PC-3 (cell line): ENCODE data around the gene PTPN12. TPM values are rescaled to one million over a fixed set of nuclear protein-coding genes. Genes with fewer than 3 reads are reported as not detected.

Experiments used
- ATAC-seq: fragments of 200-7000 bp; cut with Tn5 transposase; 2 replicates; pipeline ENCODE4 v1.9.1; 2020; ENCODE audit warnings: mild to moderate bottlenecking, moderate library complexity
- BruUV-seq: library from RNA; stranded (reverse); fragments of 400-500 nt; replicated peaks from 2 replicates; lab custom pipeline; 2021; lab: Mats Ljungman, UMichigan
- CTCF ChIA-PET: fragments of 300-600 bp; sonication (Branson Sonifier 250); formaldehyde crosslinking; loops from one replicate; lab custom pipeline; 2022; ENCODE audit warnings: antibody characterized with exemption; lab: Charles Lee
- POLR2A ChIA-PET: fragments of 300-600 bp; sonication (Branson Sonifier 250); formaldehyde crosslinking; loops from one replicate; lab custom pipeline; 2022; ENCODE audit warnings: antibody characterized with exemption; ENCODE audit not compliant: unreplicated experiment; lab: Charles Lee
- DNase-seq: peaks from one replicate; pipeline ENCODE4 v3.0.0-alpha.2; 2015
- H2AFZ ChIP-seq: fragments of 300-600 bp; sonication (generic); 2 replicates; pipeline ENCODE4 v1.6.0; 2016; ENCODE audit warnings: antibody characterized with exemption, low read length
- H3F3A ChIP-seq: fragments of 300-600 bp; sonication (generic); one replicate; pipeline ENCODE4 v1.6.0; 2017; ENCODE audit warnings: antibody characterized with exemption, low read length, control low read depth, mild to moderate bottlenecking; ENCODE audit not compliant: unreplicated experiment
- H3K27ac ChIP-seq: fragments of 300-600 bp; sonication (generic); 2 replicates; pipeline ENCODE4 v1.5.1; 2016; ENCODE audit warnings: mild to moderate bottlenecking, low read length
- H3K27me3 ChIP-seq: fragments of 300-600 bp; sonication (generic); 2 replicates; pipeline ENCODE4 v1.6.1; 2016; ENCODE audit warnings: low read length, mixed read lengths
- H3K36me3 ChIP-seq: fragments of 300-600 bp; sonication (generic); 2 replicates; pipeline ENCODE4 v1.6.1; 2016; ENCODE audit warnings: low read depth, mixed run types, low read length, mixed read lengths
- H3K4me1 ChIP-seq: fragments of 300-600 bp; sonication (generic); 2 replicates; pipeline ENCODE4 v1.5.1; 2016; ENCODE audit warnings: low read length; ENCODE audit not compliant: insufficient read depth
- H3K4me2 ChIP-seq: fragments of 300-600 bp; sonication (generic); 2 replicates; pipeline ENCODE4 v1.6.0; 2016; ENCODE audit warnings: low read length
- H3K4me3 ChIP-seq: fragments of 300-600 bp; sonication (generic); 2 replicates; pipeline ENCODE4 v1.5.1; 2016; ENCODE audit warnings: mild to moderate bottlenecking, low read length, mixed read lengths
- H3K79me2 ChIP-seq: fragments of 300-600 bp; sonication (generic); 2 replicates; pipeline ENCODE4 v1.6.1; 2017; ENCODE audit warnings: low read length, mixed read lengths
- H3K9ac ChIP-seq: fragments of 300-600 bp; sonication (generic); 2 replicates; pipeline ENCODE4 v1.6.0; 2016; ENCODE audit warnings: mild to moderate bottlenecking, low read length
- H3K9me2 ChIP-seq: fragments of 300-600 bp; sonication (generic); replicated peaks from 2 replicates; pipeline ENCODE4 v1.6.1; 2016; ENCODE audit warnings: mixed run types, low read length, mixed read lengths
- H3K9me3 ChIP-seq: fragments of 300-600 bp; sonication (generic); 2 replicates; pipeline ENCODE4 v1.6.1; 2016; ENCODE audit warnings: low read length, mixed read lengths
- H4K20me1 ChIP-seq: fragments of 300-600 bp; sonication (generic); 2 replicates; pipeline ENCODE4 v1.6.1; 2016; ENCODE audit warnings: low read length, mixed read lengths
- EZH2 ChIP-seq: fragments of 300-600 bp; sonication (generic); IDR thresholded peaks from one replicate; pipeline ENCODE4 v1.6.1; 2017; ENCODE audit warnings: antibody characterized with exemption, mild to moderate bottlenecking, low read length; ENCODE audit not compliant: unreplicated experiment
- EZH2phosphoT487 ChIP-seq: fragments of 300-600 bp; sonication (generic); IDR thresholded peaks from 2 replicates; pipeline ENCODE4 v1.6.1; 2018; ENCODE audit warnings: mild to moderate bottlenecking, antibody characterized with exemption, low read length, borderline replicate concordance
- intact Hi-C: fragments of 100-400 bp; cut with micrococcal nuclease; formaldehyde crosslinking; loops from 2 replicates; pipeline ENCODE4 v1.9.0; 2023
- total RNA-seq: library from RNA; depleted of rRNA; stranded (reverse); fragments of >200 nt; gene quantifications from 2 replicates; pipeline ENCODE4 v1.2.3, GENCODE V29; 2014
- TF ChIP-seq, protein P1 (sequence below): fragments of 300-600 bp; sonication (generic); conservative IDR thresholded peaks from 2 replicates; pipeline ENCODE4 v1.5.1; 2017; ENCODE audit warnings: antibody characterized with exemption, low read depth, mild to moderate bottlenecking, low read length

The PTPN12 gene
- total RNA-seq, 1 experiment from 2014 or later, result 26.2 TPM

GRCh38 chr7:77576856-77577255 is 39.8 kb downstream of the PTPN12 start:
- ChIA-PET CTCF (no interaction called here), POLR2A (no interaction called here)
- Histone ChIP-seq H3F3A (no peaks in the 10 kb centered on the region), H2AFZ (no peak overlapping the region), H3K27me3 (no peaks in the 10 kb centered on the region), H4K20me1 (no peaks in the 10 kb centered on the region), H3K79me2 (peaks cover 37% of the 10 kb centered on the region), H3K36me3 (peaks cover 43% of the 10 kb centered on the region), H3K4me2 (no peak overlapping the region), H3K4me3 (no peak overlapping the region), H3K9ac (no peak overlapping the region), H3K9me2 (no peaks in the 10 kb centered on the region), H3K9me3 (no peaks in the 10 kb centered on the region), H3K4me1 (no peaks in the 10 kb centered on the region), H3K27ac (no peak overlapping the region)
- BruUV-seq, result no TSS peak
- ATAC-seq, result no peak
- DNase-seq, result no peak
- intact Hi-C loops, result no loop called here
- TF ChIP-seq, protein P1, sequence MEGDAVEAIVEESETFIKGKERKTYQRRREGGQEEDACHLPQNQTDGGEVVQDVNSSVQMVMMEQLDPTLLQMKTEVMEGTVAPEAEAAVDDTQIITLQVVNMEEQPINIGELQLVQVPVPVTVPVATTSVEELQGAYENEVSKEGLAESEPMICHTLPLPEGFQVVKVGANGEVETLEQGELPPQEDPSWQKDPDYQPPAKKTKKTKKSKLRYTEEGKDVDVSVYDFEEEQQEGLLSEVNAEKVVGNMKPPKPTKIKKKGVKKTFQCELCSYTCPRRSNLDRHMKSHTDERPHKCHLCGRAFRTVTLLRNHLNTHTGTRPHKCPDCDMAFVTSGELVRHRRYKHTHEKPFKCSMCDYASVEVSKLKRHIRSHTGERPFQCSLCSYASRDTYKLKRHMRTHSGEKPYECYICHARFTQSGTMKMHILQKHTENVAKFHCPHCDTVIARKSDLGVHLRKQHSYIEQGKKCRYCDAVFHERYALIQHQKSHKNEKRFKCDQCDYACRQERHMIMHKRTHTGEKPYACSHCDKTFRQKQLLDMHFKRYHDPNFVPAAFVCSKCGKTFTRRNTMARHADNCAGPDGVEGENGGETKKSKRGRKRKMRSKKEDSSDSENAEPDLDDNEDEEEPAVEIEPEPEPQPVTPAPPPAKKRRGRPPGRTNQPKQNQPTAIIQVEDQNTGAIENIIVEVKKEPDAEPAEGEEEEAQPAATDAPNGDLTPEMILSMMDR, result no peak
- TF ChIP-seq EZH2 (no peak), EZH2phosphoT487 (no peak)

- H3K9me3 ChIP-seq, result no peaks in the 10 kb centered on the region
- TF ChIP-seq, protein P1, result no peak
- TF ChIP-seq EZH2phosphoT487 (no peak), EZH2 (no peak)
- no peak overlapping the region for H3K9ac ChIP-seq
- H3K4me1 ChIP-seq, result no peaks in the 10 kb centered on the region; the same call in 1 of the 2 replicates
- ATAC-seq, result no peak; the same call in 1 of the 2 replicates
- H3K79me2 ChIP-seq, result peaks cover 27% of the 10 kb centered on the region
- no peak for DNase-seq
- no TSS peak for BruUV-seq
- no peaks in the 10 kb centered on the region for H3K9me2 ChIP-seq
- no peaks in the 10 kb centered on the region for H4K20me1 ChIP-seq
- ChIA-PET CTCF (no interaction called here), POLR2A (interaction anchor here (0.6 kb wide), 1 partner anchor 43 kb away, joined by 10 read pairs; the partner anchor contains the start of gene PTPN12)
- H3K27me3 ChIP-seq, result no peaks in the 10 kb centered on the region
- no peak overlapping the region for H3K4me2 ChIP-seq
- H3F3A ChIP-seq, result no peaks in the 10 kb centered on the region
- H3K36me3 ChIP-seq, result peaks cover 33% of the 10 kb centered on the region
- no peak overlapping the region for H3K27ac ChIP-seq
- H3K4me3 ChIP-seq, result no peak overlapping the region
- intact Hi-C loops, result no loop called here
- no peak overlapping the region for H2AFZ ChIP-seq
Measured at GRCh38 chr7:77579797-77580196, 42.7 kb downstream of the PTPN12 start.

DNA sequence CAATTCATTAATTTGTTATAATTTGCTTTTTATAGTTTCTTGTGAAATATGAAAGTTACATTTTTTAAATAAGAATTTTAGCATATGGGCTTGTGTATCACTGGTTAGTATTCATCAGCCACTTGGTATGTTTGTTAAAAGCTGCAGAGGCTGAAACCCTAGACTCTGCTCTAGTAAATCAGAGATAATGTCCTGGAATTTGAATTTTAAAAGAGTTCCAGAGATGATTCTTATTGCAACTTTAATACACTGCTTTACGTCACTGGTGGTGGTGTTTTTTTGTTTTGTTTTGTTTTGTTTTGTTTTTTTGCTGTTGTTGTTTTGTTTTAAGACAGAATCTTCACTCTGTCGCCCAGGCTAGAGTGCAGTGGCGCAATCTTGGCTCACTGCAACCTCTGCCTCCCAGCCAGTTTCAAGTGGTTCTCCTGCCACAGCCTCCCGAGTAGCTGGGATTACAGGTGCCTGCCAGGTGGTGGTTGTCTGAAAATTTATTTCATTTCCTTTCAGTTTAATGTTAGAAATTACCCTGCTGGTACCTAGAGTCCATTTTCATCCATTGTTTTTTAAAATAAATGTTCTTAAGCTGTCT is 43.8 kb downstream of the PTPN12 start:
- Histone ChIP-seq H3K4me2 (no peak overlapping the region), H3K36me3 (peaks cover 36% of the 10 kb centered on the region), H3K27me3 (no peaks in the 10 kb centered on the region), H3K9me2 (no peaks in the 10 kb centered on the region), H3K4me1 (no peaks in the 10 kb centered on the region; the same call in 1 of the 2 replicates), H3K27ac (no peak overlapping the region), H3K9ac (no peak overlapping the region), H3K79me2 (peaks cover 25% of the 10 kb centered on the region), H3F3A (no peaks in the 10 kb centered on the region), H3K4me3 (no peak overlapping the region), H3K9me3 (no peaks in the 10 kb centered on the region), H4K20me1 (no peaks in the 10 kb centered on the region), H2AFZ (no peak overlapping the region)
- peak; percentile 31; the same call in 1 of the 2 replicates for ATAC-seq
- intact Hi-C loops, result no loop called here
- BruUV-seq, result no TSS peak
- ChIA-PET POLR2A (no interaction called here), CTCF (no interaction called here)
- no peak for DNase-seq
- no peak for TF ChIP-seq EZH2phosphoT487
- TF ChIP-seq, protein P1, result no peak
- TF ChIP-seq EZH2, result no peak
